DMS153 treated with DMSO at 0.1 percent for 48 hours (cell line): ENCODE data around the gene PRDM15.

Source experiments
- DNase-seq: peaks from one replicate; lab custom pipeline; 2025; ENCODE audit not compliant: unreplicated experiment; lab: John Stamatoyannopoulos, UW

PRDM15 gene

DNA sequence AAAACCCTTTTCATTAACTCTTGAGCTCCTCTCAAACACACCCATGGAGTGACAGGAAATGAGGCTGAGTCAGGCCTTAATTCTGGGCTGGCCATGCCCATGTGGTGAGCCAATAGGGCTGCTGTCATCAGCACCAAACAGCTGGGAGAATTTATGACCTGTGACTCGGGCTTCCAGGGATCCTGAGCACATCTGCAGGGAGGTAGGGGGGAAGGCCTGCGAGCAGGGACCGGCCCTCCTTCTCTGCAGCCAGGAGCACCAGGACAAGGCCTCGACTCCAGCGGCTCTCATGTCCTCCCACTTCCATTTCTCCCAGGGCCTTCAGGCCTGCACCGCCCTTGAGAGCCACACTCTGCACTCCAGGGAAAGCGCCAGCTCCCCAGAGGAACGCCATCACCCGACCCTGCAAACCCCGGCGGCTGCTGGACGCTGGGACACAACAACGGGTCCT lies 126.9 kb downstream of the PRDM15 start:
- no peak for DNase-seq

DNA sequence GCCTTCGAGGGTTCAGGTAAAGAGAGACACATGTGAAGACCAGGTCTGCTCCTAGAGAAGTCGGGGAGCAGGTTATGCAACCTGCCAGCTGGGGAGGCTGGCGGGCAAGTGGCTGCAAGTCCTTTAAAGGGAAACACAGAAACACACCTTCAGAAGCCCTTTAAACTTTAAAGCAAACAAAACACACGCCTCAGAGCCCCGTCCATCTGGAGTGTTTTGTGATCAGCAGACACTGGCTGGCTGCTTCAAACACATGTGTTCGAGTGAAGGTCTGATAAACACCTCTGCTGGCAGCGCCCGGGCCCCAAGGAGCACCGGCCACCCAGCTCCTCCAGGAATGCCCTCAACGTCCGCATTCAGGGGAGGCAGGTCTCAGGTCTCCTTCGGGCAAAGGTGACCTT lies 127.5 kb downstream of the PRDM15 start:
- DNase-seq = peak; percentile 20

DNA sequence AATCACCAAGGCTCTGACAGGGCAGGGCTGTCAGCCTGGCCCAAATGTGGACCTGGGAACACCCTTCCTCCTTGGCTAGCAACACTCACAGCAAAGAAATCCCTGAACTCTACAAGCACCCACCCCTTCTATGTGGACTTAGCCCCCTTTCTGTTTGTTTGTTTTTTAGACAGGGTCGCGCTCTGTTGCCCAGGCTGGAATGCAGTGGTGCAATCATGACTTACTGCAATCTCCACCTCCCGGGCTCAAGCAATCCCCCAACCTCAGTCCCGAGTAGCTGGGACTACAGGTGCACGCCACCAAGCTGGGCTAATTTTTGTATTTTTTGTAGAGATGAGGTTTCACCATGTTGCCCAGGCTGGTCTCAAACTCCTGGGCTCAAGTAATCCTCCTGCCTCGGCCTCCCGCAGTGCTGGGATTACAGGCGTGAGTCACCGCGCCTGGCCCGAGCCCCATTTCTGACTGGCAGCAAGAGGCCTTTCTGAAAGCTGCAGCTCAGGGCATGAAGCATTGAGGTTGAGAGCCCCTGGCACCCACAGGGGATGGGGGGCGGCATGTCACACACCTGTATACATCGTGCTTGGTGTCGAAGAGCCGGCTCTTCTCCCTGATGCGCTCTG lies 128.5 kb downstream of the PRDM15 start:
- DNase-seq = no peak

DNA sequence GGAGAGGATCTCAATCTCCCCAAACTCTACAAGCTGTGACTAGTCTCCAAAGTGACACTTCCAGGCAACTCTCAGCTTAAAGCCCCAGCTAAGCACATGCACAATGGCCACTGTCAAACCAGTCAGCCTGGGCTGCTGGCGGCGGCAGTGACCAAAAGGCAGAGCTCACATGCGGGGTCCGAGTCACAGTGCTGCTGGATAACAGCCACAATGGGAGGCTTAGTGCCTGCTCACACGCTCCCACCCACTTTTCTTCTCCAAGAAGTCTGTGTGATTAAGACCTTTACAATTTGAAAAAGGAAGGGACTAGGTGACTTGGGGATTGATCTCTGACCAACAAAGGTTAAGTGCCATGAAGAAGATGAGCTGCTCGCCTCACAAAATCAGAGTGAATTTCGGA lies 129.1 kb downstream of the PRDM15 start:
- no peak for DNase-seq

DNA sequence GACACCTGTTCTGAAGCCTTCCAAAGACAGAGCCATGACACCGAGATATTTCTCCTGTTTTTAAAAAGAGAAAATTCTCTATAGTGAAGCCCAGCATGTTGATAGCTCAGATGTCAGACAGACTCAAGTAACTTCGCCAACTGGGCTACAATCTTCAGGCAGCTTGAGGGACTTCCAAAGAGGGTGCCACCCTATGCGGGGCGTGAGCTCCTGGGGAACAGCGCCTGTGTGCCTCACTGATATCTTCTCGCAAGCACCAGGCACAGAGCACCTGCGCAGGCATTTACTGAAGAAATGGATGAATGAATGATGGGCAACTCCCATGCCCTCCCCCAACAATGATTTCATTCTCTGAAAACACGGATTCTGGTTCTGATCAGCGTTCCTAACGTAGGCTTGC lies 129.9 kb downstream of the PRDM15 start:
- no peak for DNase-seq
